ENCODE results near the gene ROR2. TPM values are rescaled to one million over a fixed set of nuclear protein-coding genes. Genes with fewer than 3 reads are reported as not detected.

Gene ROR2
- total RNA-seq, 2 donors from 2014 or later: 37.2 to 43.9 TPM

DNA sequence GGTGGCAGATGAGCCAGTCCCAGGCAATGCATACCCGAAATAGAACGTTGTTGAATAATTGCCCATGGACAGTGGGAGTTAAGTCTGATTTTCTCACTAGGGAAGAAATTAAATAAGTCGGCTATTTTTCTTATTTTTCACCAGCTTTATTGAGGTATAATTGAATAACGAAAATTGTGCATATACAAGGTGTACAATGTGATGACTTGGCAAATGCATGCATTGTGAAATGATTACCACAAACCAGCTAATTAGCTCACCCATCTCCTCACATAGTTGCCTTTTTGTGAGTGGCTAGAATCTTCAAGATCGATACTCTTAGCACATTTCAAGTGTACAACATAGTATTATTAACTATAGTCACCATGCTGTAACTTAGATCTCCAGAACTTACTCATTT is 249.6 kb downstream of the ROR2 start:
- no peak for DNase-seq (ENCODE audit: low spot score)
- TF ChIP-seq, protein P1, sequence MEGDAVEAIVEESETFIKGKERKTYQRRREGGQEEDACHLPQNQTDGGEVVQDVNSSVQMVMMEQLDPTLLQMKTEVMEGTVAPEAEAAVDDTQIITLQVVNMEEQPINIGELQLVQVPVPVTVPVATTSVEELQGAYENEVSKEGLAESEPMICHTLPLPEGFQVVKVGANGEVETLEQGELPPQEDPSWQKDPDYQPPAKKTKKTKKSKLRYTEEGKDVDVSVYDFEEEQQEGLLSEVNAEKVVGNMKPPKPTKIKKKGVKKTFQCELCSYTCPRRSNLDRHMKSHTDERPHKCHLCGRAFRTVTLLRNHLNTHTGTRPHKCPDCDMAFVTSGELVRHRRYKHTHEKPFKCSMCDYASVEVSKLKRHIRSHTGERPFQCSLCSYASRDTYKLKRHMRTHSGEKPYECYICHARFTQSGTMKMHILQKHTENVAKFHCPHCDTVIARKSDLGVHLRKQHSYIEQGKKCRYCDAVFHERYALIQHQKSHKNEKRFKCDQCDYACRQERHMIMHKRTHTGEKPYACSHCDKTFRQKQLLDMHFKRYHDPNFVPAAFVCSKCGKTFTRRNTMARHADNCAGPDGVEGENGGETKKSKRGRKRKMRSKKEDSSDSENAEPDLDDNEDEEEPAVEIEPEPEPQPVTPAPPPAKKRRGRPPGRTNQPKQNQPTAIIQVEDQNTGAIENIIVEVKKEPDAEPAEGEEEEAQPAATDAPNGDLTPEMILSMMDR (IDR thresholded peaks at IDR 0.05): no peak
- TF ChIP-seq POLR2AphosphoS5 (IDR thresholded peaks at IDR 0.05) (no peak), POLR2A (IDR thresholded peaks at IDR 0.05) (no peak)
- Histone ChIP-seq H3K9me3 (no peaks in the 10 kb centered on the region), H3K27me3 (replicated peaks; ENCODE audit: insufficient read depth) (no peaks in the 10 kb centered on the region), H3K36me3 (no peaks in the 10 kb centered on the region), H3K27ac (no peak overlapping the region), H3K4me3 (no peak overlapping the region), H3K4me1 (replicated peaks) (no peaks in the 10 kb centered on the region)
- intact Hi-C loops (cut with DNase I): no loop called here
- WGBS: 69% methylated on average over 5 of the region's 5 CpGs

DNA sequence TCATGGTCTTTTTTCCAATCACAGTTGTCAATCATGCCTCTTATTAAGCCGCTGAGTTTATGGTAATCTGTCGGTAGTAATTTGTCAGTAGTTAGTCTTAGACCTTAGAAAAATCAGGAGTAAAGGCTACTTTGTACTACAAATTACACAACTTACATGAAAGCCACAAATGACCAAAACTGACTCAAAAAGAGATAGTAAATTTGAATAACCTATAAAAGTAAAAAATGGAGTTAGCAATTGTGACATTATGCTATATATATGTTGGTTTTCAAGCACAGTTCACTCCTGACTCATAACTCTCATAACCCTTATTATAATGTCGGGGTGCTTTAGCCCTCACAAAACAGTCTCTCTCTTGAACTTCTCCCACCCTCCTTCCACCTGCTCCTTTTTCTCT is 251.8 kb downstream of the ROR2 start:
- Histone ChIP-seq H3K4me3 (no peak overlapping the region), H3K4me1 (replicated peaks) (no peaks in the 10 kb centered on the region), H3K27ac (no peak overlapping the region), H3K36me3 (no peaks in the 10 kb centered on the region), H3K9me3 (no peaks in the 10 kb centered on the region), H3K27me3 (replicated peaks; ENCODE audit: insufficient read depth) (no peaks in the 10 kb centered on the region)
- WGBS: 87% methylated on average over 3 of the region's 3 CpGs
- intact Hi-C loops (cut with DNase I): no loop called here
- TF ChIP-seq POLR2A (IDR thresholded peaks at IDR 0.05) (no peak), POLR2AphosphoS5 (IDR thresholded peaks at IDR 0.05) (no peak)
- TF ChIP-seq, protein P1 (IDR thresholded peaks at IDR 0.05): no peak
- no peak for DNase-seq (ENCODE audit: low spot score)

DNA sequence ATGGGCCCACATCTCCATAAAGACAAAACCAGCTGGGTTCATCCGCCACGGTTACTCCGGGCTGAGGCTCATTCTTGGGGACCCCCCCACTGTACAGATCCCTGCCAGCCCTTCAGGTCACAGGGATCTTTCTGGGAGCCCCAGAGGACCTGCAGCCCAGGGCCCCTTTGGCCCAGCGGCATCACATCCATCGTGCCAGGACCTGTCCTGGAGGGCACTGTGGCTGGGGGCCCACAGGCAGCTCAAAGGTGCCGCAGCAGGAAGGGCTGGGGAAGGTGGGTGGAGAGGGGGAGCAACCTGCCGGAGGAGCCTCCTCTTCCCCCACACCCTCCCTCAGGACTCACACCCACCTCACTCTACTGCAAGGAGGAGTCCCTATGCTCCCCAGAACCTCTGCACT is 252.8 kb downstream of the ROR2 start:
- no peak overlapping the region for H3K4me3 ChIP-seq
- no peak overlapping the region for H3K27ac ChIP-seq
- WGBS: 78% methylated on average over 7 of the region's 7 CpGs
- no peak for DNase-seq (ENCODE audit: low spot score)
- intact Hi-C loops (cut with DNase I): no loop called here
- no peaks in the 10 kb centered on the region for H3K36me3 ChIP-seq
- H3K27me3 ChIP-seq (replicated peaks; ENCODE audit: insufficient read depth): no peaks in the 10 kb centered on the region
- TF ChIP-seq, protein P1 (IDR thresholded peaks at IDR 0.05): no peak
- TF ChIP-seq POLR2A (IDR thresholded peaks at IDR 0.05) (no peak), POLR2AphosphoS5 (IDR thresholded peaks at IDR 0.05) (no peak)
- H3K9me3 ChIP-seq: no peaks in the 10 kb centered on the region
- no peaks in the 10 kb centered on the region for H3K4me1 ChIP-seq (replicated peaks)

DNA sequence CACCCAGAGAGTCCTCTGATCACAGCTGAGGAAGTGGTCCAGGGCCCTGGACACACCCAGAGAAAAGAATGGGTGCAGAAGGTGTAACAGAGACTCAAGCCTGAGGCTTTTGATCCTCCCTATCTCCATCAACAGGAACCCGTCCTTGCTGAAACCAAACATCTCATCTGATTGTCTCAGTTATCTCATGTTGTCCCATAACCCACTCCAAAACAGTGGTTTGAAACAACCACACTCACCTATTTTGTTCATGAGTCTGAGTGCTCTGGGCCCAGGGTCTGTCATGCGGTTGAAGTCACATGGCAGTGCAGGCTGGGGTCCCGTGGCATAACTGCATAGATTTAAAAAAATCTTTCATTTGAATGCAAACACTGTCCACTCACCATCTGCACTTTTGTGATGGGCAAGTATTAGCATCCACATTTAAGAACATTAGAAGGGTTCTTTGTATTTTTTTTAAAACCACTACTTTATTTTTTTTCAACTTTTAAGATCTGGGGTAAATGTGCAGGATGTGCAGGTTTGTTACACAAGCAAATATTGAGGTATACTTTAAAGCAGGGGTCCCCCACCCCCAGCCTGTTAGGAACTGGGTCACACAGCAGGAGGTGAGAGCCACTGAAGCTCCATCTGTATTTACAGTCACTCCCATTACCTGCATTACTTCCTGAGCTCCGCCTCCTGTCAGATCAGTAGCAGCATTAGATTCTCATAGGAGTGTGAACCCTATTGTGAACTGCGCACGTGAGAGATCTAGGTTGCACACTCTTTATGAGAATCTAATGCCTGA is 255.8 kb downstream of the ROR2 start:
- intact Hi-C loops (cut with DNase I): no loop called here
- Histone ChIP-seq H3K27me3 (replicated peaks; ENCODE audit: insufficient read depth) (no peaks in the 10 kb centered on the region), H3K4me1 (replicated peaks) (no peaks in the 10 kb centered on the region), H3K9me3 (no peaks in the 10 kb centered on the region), H3K36me3 (no peaks in the 10 kb centered on the region), H3K27ac (no peak overlapping the region), H3K4me3 (no peak overlapping the region)
- DNase-seq (ENCODE audit: low spot score): no peak
- 81% methylated on average over 6 of the region's 6 CpGs for WGBS
- TF ChIP-seq, protein P1 (IDR thresholded peaks at IDR 0.05): no peak
- TF ChIP-seq POLR2AphosphoS5 (IDR thresholded peaks at IDR 0.05) (no peak), POLR2A (IDR thresholded peaks at IDR 0.05) (no peak)

DNA sequence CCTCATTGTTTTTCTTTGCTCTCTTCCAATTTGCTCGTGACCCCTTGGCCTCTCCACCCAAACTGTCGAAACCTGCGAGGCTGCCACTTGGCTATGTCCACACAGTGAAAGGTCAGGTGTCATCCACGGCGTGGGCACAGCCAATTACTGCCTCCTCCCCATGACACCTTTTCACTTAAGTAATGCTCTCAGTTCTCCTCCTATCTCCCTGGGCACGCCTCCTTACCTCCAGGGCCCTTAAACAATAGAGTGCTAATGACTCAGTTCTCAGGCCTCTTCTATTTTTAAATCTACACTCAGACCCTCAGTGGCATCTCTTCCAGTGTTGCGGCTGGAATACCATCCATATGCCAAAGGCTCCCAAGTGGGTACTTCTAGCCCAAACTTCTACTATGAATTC is 256.8 kb downstream of the ROR2 start:
- Histone ChIP-seq H3K9me3 (no peaks in the 10 kb centered on the region), H3K27me3 (replicated peaks; ENCODE audit: insufficient read depth) (no peaks in the 10 kb centered on the region), H3K36me3 (no peaks in the 10 kb centered on the region), H3K27ac (no peak overlapping the region), H3K4me1 (replicated peaks) (no peaks in the 10 kb centered on the region), H3K4me3 (no peak overlapping the region)
- 84% methylated on average over 7 of the region's 7 CpGs for WGBS
- no peak for DNase-seq (ENCODE audit: low spot score)
- TF ChIP-seq, protein P1 (IDR thresholded peaks at IDR 0.05): no peak
- no peak for TF ChIP-seq POLR2AphosphoS5 (IDR thresholded peaks at IDR 0.05)
- TF ChIP-seq POLR2A (IDR thresholded peaks at IDR 0.05): no peak
- intact Hi-C loops (cut with DNase I): no loop called here
